Fibroblast of villous mesenchyme (primary cell): Measurements from ENCODE around the gene MKLN1. TPM values are rescaled to one million over a fixed set of nuclear protein-coding genes. Genes with fewer than 3 reads are reported as not detected.
"Not testable (repeated sequence)": the region's sequence is repeated elsewhere in the genome, so short reads cannot be mapped to it uniquely, and the experiment has no call there.

ENCODE experiments used
- DNase-seq: peaks from one replicate; pipeline ENCODE4 v3.0.0-alpha.2; 2010; ENCODE audit warnings: low read depth
- H3K4me3 ChIP-seq: 2 replicates; pipeline ENCODE4 v1.5.1; 2011; ENCODE audit warnings: low read depth, mild to moderate bottlenecking, low read length
- CTCF ChIP-seq: IDR thresholded peaks from 2 replicates; pipeline ENCODE4 v1.5.1; 2012; ENCODE audit warnings: low read depth, mild to moderate bottlenecking, low read length; ENCODE audit not compliant: insufficient read depth
- total RNA-seq: library from RNA; depleted of rRNA; stranded (reverse); fragments of >200 nt; gene quantifications from 2 replicates; pipeline ENCODE4 v1.2.3, GENCODE V29; 2012

Gene MKLN1
- total RNA-seq, 1 donor = 72.5 TPM

GRCh38 chr7:131455001-131455400 is 127.3 kb downstream of the MKLN1 start:
- no peak overlapping the region for H3K4me3 ChIP-seq
- no peak for DNase-seq
- no peak for TF ChIP-seq CTCF

GRCh38 chr7:131455546-131455945 is 127.9 kb downstream of the MKLN1 start:
- DNase-seq = no peak
- no peak for TF ChIP-seq CTCF
- H3K4me3 ChIP-seq = no peak overlapping the region

DNA sequence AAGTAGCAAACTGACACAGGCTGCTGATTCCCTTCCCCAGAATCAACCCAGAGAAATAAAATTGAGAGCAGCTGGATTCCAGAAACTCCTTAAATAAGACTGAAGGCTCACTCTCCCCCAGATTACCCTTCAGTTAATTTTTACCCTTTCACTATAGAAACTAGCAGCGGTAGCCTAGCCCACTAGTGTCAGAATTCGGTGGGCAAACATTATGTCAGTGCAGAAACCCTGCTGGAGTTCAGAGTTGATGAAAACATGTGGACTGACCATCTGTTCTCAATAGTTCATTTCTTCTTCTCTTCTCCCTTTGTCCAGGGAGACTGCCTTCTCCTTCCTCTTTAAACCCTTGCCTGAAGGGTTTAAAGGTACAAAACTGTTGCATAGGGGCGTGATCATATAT is 128.7 kb downstream of the MKLN1 start:
- no peak for DNase-seq
- TF ChIP-seq CTCF = no peak
- no peak overlapping the region for H3K4me3 ChIP-seq

GRCh38 chr7:131459256-131459655 is 131.6 kb downstream of the MKLN1 start:
- peak; percentile 10 for DNase-seq
- no peak overlapping the region for H3K4me3 ChIP-seq
- no peak for TF ChIP-seq CTCF

DNA sequence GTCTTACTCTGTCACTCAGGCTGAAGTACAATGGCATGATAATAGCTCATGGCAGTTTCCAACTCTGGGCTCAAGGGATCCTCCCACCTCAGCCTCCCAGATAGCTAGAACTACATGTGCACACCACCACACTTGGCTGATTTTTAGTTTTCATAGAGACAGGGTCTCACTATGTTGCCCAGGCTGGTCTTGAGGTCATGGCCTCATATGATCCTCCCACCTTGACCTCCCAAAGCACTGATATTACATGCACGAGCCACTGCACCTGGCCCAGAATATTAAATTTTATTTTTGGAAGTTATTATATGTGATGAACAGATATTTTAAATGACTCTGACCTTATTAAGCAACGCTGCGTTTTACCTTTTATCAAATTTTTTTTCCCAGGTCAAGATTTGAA is 134.4 kb downstream of the MKLN1 start:
- TF ChIP-seq CTCF = no peak

GRCh38 chr7:131462715-131463114 is 135.0 kb downstream of the MKLN1 start:
- not testable (repeated sequence) for H3K4me3 ChIP-seq, DNase-seq

More for the DNA sequence above, 134.4 kb downstream of the MKLN1 start:
- no peak overlapping the region for H3K4me3 ChIP-seq
- no peak for DNase-seq

GRCh38 chr7:131466735-131467365 is 139.2 kb downstream of the MKLN1 start:
- no peak for TF ChIP-seq CTCF
- DNase-seq = no peak
- H3K4me3 ChIP-seq = no peak overlapping the region
